GM21367 (cell line): ENCODE results near the gene VPS16.
"Not testable (repeated sequence)": the region's sequence is repeated elsewhere in the genome, so short reads cannot be mapped to it uniquely, and the experiment has no call there.

ENCODE experiments used
- ATAC-seq: cut with Tn5 transposase; IDR thresholded peaks from one replicate; pipeline ENCODE4 v1.9.1; 2021; ENCODE audit not compliant: unreplicated experiment

VPS16 gene

DNA sequence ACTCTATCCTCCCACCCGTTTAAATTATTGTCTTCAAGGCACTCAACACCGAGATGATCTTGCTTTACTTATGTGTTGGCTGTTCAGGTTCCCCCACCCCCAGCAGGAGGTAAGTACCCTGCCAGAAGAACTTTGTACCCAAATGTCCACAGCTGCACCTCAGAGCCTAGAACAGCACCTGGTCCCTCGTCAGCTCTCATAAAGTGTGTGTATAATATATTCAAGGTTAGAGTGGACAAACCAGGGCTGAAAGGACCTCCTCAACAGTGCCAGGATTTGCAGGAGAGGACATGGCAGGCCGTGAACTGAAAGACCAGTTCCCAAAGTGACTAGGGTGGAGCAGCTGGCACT is 34.2 kb upstream of the VPS16 start:
- ATAC-seq, result no peak

DNA sequence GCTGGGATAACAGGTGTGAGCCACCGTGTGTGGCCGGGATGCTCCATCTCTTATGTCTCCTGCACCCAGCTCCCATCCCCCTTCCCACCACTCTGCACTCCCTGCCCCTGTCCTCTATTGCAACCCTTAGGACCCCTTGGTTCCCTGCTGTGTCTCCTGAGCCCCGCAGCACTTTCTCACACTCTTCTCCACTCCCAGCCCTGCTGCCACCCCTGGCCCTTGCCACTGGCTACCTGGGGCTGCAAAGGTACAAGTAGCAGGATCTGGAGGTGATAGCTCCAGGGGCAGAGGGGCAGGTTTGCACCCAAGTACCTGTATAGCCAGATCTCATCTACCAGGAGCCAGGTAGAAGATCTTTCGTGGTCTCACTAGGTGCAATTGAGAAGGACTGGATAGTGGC is 33.5 kb upstream of the VPS16 start:
- ATAC-seq, result no peak

DNA sequence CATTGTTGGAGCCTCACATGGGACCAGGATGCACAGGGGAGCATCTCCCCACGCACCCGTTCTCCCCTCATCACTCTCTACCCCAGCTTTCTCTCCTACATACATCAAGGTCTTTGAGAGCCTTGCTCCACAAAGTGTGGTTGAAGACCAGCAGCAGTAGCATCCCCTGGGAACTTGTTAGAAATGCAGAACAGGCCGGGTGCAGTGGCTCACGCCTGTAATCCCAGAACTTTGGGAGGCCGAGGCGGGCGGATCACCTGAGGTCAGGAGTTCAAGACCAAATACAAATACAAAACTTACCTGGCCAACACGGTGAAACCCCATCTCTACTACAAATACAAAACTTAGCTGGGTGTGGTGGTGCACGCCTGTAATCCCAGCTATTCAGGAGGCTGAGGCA is 32.6 kb upstream of the VPS16 start:
- ATAC-seq, result not testable (repeated sequence)

DNA sequence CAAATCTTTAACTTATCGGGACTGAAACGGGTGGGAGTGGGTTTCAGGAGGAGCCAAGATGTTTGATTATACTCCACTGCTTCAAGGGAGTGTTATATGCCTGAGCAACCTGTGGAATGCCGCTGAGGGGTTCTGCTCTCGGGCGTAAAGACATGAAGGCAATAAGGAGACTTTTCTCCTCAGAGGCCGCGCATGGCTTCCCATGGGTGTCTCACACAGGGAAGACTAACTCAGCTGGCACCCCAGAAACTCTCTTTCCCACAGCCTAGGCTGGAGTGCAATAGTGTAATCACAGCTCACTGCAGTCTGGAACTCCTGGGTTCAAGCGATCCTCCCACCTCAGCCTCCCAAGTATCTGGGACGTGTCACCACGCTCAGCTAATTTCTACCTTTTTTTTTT is 30.9 kb upstream of the VPS16 start:
- no peak for ATAC-seq

DNA sequence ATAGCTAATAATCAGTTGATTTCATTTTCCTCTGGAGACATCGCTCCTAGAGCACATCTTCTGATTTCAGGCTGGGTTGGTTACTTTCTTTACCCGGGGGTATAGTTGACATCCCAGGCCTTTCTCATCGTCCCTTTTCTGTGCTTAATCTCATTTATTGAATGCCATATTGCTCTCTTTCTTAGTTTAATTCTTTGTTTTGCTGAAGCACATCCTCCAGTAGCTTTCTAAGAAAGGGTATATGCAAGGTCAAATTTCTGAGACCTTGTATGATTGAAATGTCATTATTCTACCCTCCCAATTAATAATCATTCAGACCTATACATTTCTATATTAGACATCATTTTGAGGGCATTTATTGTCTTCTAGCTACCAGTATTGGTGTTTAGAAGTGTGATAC is 28.4 kb upstream of the VPS16 start:
- no peak for ATAC-seq

DNA sequence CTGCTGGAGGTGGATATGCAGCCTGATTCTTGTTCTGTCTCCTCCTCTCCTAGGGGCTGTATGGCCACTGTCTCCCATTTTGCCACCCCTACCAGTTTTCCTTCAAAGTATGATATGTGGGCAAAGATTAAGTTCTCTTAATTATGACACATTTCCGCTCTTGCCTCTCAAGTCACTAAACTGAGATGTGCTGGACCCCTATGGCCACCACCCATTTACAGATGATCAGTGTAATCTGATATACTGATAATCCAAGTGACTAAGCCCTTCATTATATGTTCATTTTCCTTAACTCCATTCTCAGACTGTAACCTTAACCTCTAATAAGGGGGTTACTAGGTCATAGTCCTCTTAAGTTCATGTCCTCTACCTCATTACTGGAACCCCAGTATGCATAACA is 26.5 kb upstream of the VPS16 start:
- no peak for ATAC-seq

DNA sequence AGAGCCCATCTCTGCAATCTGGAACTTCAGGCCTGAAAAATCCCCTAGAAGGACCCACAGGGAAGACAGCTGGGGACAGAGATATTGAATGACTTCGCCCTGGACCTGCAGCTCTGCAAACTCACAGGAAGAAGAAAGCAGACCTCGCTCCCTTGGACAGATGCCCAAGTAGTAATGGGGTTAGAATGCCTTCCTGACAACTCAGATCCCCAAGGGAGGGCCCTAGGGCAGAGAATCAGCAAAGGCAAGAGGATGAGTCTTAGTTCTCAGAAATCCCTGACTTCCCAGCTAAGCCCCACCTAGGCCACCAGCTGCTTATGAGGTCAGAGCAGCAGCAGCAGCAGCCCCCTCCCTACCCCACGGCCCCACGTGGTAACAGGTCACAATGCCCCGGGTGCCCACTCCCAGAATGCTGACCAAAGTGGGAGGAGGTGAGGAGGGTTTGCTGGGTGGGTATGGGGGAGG is 25.9 kb upstream of the VPS16 start, which contains the start of gene C20orf141:
TSS of gene C20orf141 (plus strand) at position 401 of the 465 bp plus-strand sequence. CDS start 198 bp downstream, outside the sequence.
- no peak for ATAC-seq

DNA sequence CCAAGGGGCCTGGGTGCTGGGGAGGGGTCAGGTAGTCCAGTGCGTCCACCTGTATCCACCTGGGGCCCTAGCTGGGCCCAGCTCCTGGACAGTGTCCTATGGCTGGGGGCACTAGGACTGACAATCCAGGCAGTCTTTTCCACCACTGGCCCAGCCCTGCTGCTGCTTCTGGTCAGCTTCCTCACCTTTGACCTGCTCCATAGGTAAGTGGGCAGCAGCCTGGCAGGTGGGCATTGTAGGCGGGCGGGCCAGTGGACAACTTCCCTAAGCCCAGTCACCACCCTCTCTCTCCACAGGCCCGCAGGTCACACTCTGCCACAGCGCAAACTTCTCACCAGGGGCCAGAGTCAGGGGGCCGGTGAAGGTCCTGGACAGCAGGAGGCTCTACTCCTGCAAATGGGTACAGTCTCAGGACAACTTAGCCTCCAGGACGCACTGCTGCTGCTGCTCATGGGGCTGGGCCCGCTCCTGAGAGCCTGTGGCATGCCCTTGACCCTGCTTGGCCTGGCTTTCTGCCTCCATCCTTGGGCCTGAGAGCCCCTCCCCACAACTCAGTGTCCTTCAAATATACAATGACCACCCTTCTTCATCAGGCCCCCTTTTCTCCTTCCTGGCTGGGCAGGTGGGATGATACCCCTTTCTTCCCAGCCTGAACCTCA is 25.2 kb upstream of the VPS16 start:
- no peak for ATAC-seq

DNA sequence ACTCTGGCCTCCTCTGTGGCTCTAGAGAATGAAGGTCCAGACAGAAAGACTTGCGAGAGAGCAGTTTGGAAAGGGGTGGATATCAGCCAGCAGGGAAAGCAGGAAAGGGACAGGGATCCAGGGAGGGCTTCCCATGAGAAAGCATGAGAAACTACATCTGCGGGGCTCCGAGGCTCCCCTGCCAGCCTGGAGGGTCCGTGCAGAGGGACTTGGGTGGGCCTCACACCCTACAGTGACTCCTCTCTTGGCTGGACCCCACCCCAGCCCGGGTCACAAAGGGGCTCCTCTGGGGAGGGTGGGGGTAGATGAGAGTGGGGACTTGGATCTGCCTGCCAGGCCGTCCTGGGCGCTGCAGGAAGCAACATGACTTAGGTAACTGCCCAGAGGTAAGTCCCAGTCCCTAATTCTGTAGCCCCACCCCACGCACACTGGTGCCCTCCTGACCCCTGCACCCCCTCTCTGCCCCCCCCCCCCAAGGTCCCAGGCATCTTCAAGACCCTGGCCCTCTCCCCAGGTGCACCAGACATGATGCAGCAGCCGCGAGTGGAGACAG is 24.4 kb upstream of the VPS16 start, which contains the start of gene TMEM239:
TSS of gene TMEM239 (plus strand) at position 335 of the 553 bp plus-strand sequence. CDS start at position 526, 191 bp downstream.
- ATAC-seq, result no peak

DNA sequence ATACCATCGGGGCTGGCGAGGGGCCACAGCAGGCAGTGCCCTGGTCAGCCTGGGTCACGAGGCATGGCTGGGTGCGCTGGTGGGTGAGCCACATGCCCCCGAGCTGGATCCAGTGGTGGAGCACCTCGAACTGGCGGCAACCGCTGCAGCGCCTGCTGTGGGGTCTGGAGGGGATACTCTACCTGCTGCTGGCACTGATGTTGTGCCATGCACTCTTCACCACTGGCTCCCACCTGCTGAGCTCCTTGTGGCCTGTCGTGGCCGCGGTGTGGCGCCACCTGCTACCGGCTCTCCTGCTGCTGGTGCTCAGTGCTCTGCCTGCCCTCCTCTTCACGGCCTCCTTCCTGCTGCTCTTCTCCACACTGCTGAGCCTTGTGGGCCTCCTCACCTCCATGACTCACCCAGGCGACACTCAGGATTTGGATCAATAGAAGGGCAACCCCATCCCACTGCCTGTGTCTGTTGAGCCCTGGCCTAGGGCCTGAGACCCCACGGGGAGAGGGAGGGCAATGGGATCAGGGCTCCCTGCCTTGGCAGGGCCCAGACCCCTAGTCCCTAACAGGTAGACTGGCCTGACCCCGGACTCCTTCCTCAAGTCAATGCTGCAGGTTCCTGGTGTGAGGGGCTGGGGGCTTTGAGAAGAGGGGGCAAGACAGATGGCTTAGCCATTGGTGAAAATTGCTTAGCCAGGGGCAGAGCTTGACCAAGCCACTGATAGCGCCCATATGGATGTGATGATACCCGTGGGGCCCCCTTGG is 23.8 kb upstream of the VPS16 start:
- no peak for ATAC-seq

DNA sequence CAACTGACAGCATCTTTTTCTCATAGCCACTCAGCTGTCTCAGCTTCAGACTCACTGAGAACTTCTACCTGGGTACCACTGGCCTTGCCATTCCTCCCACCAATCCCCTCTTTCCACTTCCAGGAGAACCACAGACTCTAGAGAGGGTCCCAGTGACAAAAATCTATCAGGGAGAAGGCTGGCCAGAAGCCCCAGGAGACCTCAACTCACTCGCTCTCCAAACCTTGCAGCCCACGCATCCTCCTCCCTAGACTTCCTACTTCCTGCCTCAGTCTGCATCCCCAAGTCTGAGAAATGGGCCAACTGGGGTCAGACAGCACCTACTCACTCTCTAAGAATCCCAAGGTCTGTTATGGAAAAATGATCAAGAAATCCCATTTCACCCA is 23.2 kb upstream of the VPS16 start:
- ATAC-seq, result no peak

DNA sequence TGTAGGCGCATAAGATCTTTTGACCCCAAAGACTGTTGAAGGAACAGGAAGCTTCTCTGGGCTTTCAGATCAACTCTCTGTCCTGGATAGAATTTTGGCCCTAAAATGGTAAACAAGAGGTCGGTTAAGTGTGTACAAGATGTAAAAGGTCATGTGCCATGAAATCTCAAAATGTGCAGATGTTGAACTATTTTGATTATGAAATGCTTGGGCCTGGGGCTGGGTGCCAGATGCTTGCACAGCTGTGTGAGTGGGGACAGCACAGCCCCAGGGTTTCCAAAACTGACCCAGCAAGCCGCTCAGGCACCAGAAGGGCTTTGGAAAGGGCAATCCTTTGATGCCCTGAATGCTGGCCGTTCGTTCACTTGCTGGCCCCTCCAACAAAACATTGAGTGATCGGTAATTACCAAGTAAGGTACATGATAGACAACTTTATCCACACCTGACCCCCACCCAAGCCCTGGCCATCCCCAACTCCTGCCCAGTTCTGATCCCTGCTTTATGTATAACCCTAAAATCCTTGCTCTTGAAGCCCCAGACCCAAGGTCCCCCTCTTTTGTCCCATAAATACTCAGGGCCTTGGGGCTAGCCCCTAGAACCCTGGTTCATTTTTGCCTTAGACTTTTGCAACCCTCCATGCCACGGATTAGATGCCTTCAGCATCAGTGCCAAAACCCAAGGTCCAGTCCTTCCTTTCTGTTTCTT is 22.5 kb upstream of the VPS16 start:
- no peak for ATAC-seq

DNA sequence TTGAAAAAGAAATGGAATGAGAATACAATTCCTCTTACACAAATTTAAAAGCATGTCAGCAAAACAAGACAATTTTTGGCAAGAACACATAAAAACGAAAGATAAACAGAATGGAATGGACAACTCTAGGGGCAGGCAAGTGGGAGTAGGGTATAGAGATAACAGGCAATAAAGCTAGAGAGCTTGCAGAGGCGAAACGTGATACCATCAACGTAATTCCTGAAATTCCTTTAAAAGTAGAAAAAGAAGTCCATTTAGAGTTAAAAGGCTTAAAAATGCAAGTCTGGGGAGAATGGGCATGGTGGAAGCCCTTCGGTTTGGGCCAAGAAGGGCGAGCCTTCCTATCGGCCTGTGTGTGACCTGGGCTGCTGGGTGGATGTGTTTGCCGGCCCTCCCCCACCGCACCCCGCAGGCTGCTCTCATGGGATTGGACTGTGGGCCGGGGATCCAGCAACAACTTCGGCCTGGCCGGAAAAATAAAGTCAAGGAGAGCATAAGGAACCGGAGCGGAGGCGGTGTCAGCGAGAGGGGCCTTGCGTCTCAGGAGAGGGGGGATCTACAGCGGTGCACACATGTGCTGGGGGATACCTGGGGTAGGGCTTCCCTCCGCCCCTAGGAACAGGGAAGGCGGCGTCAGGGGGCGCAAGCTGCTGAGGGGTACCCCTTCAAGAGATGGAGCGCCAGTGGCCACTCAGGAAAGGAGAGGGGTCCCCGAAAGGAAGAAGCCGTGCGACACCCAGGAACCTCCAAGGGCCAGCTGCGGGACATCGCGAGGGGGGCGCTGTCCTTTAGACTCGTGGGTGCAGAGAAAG is 20.3 kb upstream of the VPS16 start:
- no peak for ATAC-seq

DNA sequence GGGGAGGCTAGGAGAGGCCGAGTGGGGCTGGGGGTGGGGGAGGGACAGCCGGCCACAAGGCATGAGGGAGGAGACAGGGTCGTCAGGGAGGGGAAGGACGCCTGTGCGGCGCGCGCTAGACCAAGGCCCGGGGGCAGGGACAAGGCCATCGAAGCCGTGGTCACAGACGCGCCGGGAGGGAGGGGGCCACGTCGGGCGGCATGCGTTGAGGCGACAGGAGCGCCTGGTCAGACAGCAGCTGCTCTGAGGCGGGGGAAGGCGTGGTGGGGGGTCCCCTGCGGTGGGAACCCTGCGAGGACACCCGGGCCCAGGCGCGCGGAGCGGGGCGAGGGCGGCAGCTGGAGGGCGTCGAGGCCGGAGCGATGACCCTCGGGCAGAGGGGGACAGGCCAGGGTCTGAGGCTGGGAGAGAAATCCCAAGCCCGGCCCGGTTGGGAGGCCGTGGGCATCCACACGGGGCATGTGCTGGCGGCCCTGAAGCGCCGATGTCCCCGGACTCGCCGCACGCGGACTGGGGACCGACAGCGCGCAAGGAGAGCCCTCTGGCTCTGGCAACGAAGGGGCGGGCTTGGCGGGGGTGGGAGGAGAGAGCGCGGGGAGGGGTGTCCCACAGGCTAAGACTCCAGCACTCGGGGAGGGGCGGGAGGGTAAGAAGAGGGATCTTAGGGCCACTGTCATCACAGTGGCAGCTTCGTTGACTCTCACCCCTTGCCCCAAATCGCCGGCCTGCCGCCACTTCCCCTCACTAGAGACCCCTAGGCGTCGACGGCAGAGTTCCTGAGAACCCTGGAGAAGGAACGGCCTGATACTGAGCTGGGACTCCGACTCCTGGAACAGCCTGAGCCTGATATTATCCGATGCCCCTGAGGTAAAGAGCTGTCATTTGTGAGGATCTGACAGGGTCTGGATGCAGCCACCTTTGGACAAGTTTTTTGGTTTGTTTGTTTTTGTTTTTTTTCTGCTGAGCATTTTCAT is 19.4 kb upstream of the VPS16 start:
- no peak for ATAC-seq

DNA sequence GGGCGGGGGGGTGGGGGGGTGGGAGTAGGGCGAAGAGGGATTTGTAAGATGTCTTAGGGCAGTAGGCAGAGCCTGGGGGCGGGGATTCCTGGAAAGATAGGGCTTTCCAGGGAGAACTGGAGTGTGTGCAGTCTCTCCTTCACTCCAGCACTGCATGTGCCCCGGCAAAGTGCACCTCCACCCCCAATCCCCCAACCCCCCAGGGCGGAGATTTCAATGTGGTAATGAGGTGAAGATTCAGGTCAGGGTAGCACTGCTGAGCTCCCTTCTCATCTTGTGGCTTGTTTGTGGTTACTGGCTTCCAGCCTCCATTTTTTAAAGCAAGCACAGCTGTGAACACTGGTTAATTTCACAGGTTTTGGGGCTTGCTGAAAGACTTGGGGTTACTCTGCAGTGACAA is 18.5 kb upstream of the VPS16 start:
- ATAC-seq, result no peak

DNA sequence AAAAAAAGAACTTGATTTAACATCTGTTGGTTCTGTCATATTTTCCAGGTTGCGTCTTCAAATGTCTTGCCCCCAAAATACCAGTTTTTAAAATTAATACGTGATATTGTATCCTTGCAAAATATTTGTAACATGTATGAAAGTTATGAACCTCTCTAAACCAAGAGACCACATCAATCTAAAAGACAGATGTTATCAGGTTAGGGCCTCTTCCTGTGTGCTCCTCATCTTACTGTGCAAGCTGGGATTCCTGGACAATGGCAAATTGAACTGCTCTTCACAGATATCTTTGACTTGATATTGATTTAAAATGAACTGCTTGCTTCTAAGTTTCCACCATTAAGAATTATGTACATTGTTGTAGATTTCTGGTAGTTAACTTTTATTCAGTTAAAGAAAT is 14.8 kb upstream of the VPS16 start:
- ATAC-seq, result no peak

DNA sequence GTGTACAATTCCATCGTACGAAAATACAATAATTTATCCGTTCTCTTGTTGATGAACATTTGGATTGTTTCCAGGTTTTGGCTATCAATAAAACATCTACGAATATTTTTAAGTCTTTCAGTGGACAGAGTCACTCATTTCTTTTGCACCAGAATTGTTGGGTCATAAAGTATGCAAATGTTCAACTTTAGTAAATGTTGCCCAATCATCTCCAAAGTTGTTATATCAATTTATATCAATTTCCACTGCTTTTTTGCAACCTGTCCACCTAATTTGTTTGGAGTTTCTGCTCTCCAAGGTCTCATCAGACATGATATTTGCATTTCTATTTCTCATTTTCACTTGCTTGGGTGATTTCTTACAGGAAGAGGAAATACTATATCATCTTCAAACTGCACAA is 13.9 kb upstream of the VPS16 start:
- ATAC-seq, result no peak

DNA sequence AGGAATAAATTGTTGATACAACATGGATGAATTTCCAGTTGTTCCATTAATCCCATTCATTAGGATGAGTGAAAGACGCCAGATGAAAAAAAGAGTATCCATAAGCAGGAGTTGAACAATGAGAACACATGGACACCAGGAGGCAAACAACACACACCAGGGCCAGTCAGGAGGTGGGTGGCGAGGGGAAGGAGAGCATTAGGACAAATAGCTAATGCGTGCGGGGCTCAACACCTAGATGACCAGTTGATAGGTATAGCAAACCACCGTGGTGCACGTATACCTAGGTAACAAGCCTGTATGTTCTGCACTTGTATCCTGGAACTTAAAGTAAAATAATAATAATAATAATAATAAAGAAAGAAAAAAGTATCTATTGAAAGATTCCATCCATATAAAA is 11.2 kb upstream of the VPS16 start:
- no peak for ATAC-seq

DNA sequence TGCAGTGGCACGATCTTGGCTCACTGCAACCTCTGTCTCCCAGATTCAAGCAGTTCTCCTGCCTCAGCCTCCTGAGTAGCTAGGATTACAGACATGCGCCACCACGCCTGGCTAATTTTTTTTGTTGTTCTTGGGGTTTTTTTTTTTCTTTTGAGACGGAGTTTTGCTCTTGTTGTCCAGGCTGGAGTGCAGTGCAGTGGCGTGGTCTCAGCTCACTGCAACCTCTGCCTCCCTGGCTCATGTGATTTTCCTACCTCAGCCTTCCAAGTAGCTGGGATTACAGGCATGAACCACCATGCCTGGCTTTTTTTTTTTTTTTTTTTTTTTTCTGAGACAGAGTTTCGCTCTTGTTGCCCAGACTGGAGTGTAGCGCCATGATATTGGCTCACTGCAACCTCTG is 9.3 kb upstream of the VPS16 start:
- not testable (repeated sequence) for ATAC-seq

DNA sequence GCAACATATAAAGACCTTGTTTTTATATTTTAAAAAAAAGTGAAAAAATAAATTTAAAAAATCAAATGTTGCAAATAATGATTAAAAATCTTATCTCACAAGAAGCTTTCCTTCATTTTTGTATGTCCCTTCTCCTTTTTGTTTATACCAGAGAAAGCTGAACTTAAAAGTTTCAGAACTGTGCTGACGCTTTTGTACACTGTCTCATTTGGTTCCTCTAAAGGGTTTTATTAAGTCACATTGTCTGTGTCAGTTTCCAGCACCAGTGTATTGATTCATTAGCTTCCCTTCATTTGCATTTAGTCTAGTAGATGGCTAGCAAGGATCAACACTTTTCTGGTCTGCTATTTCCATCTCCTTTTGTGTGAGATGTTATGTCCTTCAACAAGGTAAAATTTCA is 6.8 kb upstream of the VPS16 start:
- no peak for ATAC-seq
